Activated T-helper 2 cell treated with anti-CD3 and anti-CD28 coated beads, Interferon-gamma antibody, Interleukin-2, Interleukin-4, amounts not matched to agents 10 μg/mL and 5 μg/mL and 100 μg/mL, durations not matched to agents 14 hours and 24 hours and 36 hours (primary cell): ENCODE measurements around the gene IGSF6. TPM values are rescaled to one million over a fixed set of nuclear protein-coding genes. Genes with fewer than 3 reads are reported as not detected.
"Not testable (repeated sequence)": the region's sequence is repeated elsewhere in the genome, so short reads cannot be mapped to it uniquely, and the experiment has no call there.

Experiments
- DNase-seq: peaks from one replicate; pipeline ENCODE4 v3.0.0; 2021; ENCODE audit warnings: low spot score
- H3K27ac Mint-ChIP-seq: one replicate; pipeline ENCODE4 v1.8.0; 2021; ENCODE audit warnings: mixed read lengths
- H3K27me3 Mint-ChIP-seq: one replicate; pipeline ENCODE4 v1.8.0; 2021; ENCODE audit warnings: low read depth, mixed read lengths
- H3K36me3 Mint-ChIP-seq: one replicate; pipeline ENCODE4 v1.8.0; 2021; ENCODE audit warnings: low read depth, mixed read lengths
- H3K4me1 Mint-ChIP-seq: one replicate; pipeline ENCODE4 v1.8.0; 2021; ENCODE audit warnings: low read depth, mixed read lengths
- H3K4me3 Mint-ChIP-seq: one replicate; pipeline ENCODE4 v1.8.0; 2021; ENCODE audit warnings: low read depth, mild to moderate bottlenecking, moderate library complexity, mixed read lengths
- H3K9me3 Mint-ChIP-seq: one replicate; pipeline ENCODE4 v1.8.0; 2021; ENCODE audit warnings: mixed read lengths
- intact Hi-C: fragments of 100-400 bp; cut with micrococcal nuclease; formaldehyde crosslinking; loops from one replicate; pipeline ENCODE4 v1.15.1; 2023
- total RNA-seq: library from RNA; stranded (reverse); gene quantifications from 2 replicates; pipeline ENCODE4 v1.2.3, GENCODE V29; 2022

Gene IGSF6
- total RNA-seq, 1 donor from 2014 or later, result not detected

DNA sequence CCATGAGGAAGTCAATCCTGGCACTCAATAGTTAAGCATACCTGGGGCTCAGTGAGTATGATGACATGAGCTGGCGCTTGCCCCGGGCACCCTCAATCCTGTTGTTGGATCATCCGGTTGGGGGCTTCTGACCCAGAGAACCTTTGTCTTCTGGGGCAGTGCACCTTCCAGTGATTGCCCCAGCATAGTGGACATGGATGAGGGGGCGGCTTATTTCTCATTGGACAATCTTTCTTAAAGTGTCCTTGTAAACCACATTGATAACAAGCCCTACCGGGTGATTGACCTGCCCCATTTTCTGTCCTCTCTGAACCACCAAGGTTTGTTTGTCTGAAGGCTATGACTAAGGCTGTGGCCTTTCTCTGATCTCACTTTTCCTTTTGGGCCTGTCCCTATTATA lies 18.2 kb downstream of the IGSF6 start:
- intact Hi-C loops, result no loop called here
- DNase-seq, result no peak
- no peaks in the 10 kb centered on the region for H3K27me3 Mint-ChIP-seq
- H3K4me1 Mint-ChIP-seq, result peaks cover 14% of the 10 kb centered on the region
- H3K9me3 Mint-ChIP-seq, result no peaks in the 10 kb centered on the region
- H3K27ac Mint-ChIP-seq, result no peak overlapping the region
- no peak overlapping the region for H3K4me3 Mint-ChIP-seq
- peaks cover 28% of the 10 kb centered on the region for H3K36me3 Mint-ChIP-seq

DNA sequence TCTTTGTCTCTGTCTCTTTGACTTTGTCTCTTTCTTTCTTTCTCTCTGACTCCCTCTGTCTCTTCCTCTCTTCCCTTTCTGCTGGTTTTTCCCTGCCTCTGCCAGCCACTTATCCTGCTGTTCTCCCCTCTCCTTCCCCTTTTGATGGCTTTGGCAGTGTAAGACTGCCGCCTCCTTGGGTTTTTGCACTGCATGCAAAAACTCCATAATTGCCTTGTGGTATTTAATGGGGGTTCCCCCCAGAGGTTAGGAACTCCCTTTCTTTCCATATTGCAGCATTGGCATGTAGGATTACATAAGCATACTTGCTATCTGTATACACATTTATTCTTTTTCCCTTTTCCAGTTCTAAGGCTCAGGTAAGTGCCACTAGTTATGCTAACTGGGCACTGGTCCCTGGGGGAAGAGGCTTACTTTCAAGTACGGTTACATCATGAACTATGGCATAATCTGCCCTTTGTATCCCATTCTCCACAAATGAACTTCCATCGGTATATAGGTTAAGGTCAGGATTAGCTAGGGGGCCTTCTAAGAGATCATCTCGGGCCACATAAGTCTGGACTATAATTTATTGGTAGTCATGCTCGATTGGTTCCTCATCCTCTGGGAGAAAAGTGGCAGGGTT lies 20.3 kb downstream of the IGSF6 start:
- H3K27me3 Mint-ChIP-seq, H3K9me3 Mint-ChIP-seq, H3K27ac Mint-ChIP-seq, DNase-seq, H3K4me1 Mint-ChIP-seq, intact Hi-C loops, H3K4me3 Mint-ChIP-seq: not testable (repeated sequence)
- H3K36me3 Mint-ChIP-seq, result peaks cover 45% of the 10 kb centered on the region

DNA sequence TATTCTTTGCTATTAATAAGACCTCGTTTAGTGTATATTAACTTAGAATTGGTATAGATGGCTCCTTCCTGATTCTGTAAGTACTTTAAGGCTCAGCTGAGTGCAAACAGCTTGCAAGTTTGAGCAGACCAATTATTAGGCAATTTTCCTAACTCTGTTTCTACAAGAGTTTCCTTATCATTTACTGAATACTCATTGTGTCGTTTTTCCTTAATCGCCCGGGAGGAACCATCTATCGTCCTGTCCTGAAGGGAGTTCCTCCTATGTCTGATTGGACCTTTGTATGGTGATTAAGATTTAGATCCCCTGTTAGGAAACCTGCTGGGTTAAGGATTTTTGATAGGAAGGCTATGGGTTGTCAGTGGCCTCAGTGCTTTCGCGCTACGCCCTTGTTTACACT lies 21.0 kb downstream of the IGSF6 start:
- H3K4me1 Mint-ChIP-seq, result peaks cover 13% of the 10 kb centered on the region
- DNase-seq, H3K27ac Mint-ChIP-seq, H3K4me3 Mint-ChIP-seq, H3K9me3 Mint-ChIP-seq, H3K27me3 Mint-ChIP-seq, intact Hi-C loops: not testable (repeated sequence)
- H3K36me3 Mint-ChIP-seq, result peaks cover 52% of the 10 kb centered on the region

DNA sequence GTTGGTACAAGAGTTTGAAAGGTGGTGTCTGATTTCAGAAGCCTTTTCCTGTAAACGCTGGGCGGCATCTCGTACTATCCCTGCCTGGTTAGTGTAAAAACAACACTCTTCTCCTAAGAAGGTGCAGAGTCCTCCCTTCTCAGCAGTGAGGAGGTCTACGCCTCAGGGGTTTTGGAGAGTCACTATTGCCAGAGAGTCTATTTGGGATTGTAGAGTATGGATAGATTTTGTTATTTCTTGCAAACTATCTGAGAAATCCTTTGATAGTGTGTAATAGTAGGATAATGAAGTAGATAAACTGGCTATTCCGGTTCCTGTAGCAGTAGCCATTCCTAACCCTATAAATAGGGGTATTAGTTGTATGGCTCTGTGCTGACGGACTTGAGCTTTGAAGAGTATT lies 21.5 kb downstream of the IGSF6 start:
- H3K27me3 Mint-ChIP-seq, H3K27ac Mint-ChIP-seq, DNase-seq, intact Hi-C loops, H3K9me3 Mint-ChIP-seq, H3K4me3 Mint-ChIP-seq: not testable (repeated sequence)
- peaks cover 53% of the 10 kb centered on the region for H3K36me3 Mint-ChIP-seq
- peaks cover 18% of the 10 kb centered on the region for H3K4me1 Mint-ChIP-seq

DNA sequence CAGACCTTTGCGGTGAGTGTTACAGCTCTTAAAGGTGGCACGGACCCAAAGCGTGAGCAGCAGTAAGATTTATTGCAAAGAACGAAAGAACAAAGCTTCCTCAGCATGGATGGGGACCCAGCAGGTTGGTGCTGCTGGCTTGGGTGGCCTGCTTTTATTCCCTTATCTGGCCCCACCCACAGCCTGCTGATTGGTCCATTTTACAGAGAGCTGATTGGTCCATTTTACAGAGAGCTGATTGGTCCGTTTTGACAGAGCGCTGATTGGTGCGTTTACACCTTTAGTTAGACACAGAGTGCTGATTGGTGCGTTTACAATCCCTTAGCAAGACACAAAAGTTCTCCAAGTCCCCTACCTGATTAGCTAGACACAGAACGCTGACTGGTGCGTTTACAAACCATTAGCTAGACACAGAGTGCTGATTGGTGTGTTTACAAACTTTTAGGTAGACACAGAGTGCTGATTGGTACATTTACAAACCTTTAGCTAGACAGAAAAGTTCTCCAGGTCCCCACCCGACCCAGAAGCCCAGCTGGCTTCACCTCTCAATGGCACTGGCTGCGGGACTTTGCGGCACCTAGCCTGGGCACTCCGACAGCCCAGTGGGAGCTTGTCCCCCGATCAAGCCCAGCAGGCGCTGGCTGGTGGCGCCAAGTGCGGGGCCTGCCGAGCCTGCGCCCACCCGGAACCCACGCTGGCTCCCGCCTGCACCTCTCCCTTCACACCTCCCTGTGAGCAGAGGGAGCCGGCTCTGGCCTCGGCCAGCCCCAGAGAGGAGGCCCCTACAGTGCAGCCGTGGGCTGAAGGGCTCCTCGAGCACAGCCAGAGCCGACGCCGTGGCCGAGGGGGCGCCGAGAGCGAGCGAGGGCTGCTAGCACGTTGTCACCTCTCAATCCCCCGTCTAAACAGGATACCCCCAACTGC lies 22.5 kb downstream of the IGSF6 start:
- H3K9me3 Mint-ChIP-seq, intact Hi-C loops, H3K27ac Mint-ChIP-seq, H3K27me3 Mint-ChIP-seq, H3K4me3 Mint-ChIP-seq, DNase-seq: not testable (repeated sequence)
- H3K4me1 Mint-ChIP-seq, result peaks cover 23% of the 10 kb centered on the region
- H3K36me3 Mint-ChIP-seq, result peaks cover 54% of the 10 kb centered on the region

DNA sequence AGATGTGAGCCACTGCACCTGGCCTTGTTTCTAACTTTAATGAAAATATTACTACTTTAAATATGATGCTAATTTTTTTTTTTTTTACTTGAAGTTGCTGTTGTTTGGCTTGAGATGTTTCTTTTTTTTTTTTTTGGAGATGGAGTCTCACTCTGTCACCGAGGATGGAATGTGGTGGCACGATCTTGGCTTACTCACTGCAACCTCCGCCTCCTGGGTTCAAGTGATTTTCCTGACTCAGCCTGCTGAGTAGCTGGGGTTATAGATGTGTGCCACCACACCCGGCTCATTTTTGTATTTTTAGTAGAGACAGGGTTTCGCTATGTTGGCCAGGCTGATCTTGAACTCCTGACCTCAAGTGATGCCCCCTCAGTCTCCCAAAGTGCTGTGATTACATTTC lies 23.6 kb downstream of the IGSF6 start:
- peaks cover 63% of the 10 kb centered on the region for H3K36me3 Mint-ChIP-seq
- no peak for DNase-seq
- H3K27ac Mint-ChIP-seq, result no peak overlapping the region
- H3K9me3 Mint-ChIP-seq, result no peaks in the 10 kb centered on the region
- peaks cover 26% of the 10 kb centered on the region for H3K4me1 Mint-ChIP-seq
- H3K27me3 Mint-ChIP-seq, result no peaks in the 10 kb centered on the region
- intact Hi-C loops, result no loop called here
- no peak overlapping the region for H3K4me3 Mint-ChIP-seq

DNA sequence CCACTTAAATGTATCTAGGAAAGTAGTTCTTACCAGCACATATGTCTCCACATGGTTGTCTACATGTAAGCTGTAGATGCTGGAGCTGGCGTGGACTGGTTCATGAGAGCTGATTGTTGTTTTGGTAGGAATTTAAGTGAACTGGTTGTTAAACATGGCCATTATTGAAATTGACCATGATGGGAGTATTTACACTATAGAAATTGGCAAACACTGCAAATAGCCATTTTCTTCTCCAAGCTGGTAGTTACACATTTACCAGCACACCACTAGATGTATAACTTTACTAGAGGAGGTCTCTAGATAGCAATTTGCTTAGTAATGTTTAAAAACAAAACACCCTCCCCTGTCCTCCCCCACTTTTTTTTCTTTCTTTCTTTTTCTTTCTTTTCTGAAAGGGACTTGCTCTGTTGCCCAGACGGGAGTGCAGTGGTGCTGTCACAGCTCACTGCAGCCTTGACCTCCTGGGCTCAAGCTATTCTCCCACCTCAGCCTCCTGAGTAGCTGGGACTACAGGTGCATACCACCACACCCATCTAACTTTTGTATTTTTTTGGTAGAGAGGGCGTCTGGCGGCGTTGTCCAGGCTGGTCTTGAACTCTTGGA lies 24.2 kb downstream of the IGSF6 start:
- Mint-ChIP-seq H3K9me3 (no peaks in the 10 kb centered on the region), H3K4me3 (no peak overlapping the region), H3K27ac (peak overlapping the region; percentile 52), H3K27me3 (no peaks in the 10 kb centered on the region), H3K36me3 (peaks cover 68% of the 10 kb centered on the region), H3K4me1 (peaks cover 29% of the 10 kb centered on the region)
- intact Hi-C loops, result no loop called here
- DNase-seq, result no peak

DNA sequence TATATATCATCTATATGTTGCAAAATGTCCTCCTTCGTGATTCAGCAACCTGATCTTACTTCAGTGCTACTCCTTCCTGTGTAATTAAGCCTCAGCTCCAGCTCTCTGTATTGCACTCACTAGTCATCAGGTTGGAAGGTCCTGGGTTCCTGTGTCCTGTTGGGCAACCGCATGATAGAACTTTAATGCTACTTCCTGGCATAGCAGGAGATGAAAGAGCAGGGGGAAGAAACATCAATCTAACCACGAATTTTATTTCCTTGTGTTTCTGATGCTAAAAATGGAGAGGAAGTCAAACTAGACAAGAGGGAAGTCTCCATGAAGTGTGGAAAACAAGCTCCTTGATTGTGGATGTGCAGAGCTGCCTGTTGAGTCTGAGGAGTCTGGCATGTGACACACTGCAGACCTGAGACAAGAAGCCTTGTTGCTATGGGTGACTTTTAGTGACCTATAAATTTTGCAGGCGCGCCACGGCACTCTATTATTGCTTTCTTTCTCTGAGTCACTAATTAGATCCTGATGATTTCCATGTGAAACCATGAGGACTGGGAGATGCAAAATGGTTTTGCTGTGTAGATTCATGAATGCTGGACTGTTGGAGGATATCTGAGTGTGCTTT lies 25.6 kb downstream of the IGSF6 start:
- no peaks in the 10 kb centered on the region for H3K9me3 Mint-ChIP-seq
- DNase-seq, result no peak
- H3K4me1 Mint-ChIP-seq, result peaks cover 37% of the 10 kb centered on the region
- peak overlapping the region; percentile 70 for H3K27ac Mint-ChIP-seq
- peaks cover 68% of the 10 kb centered on the region for H3K36me3 Mint-ChIP-seq
- intact Hi-C loops, result no loop called here
- H3K4me3 Mint-ChIP-seq, result peak overlapping the region; percentile 24
- no peaks in the 10 kb centered on the region for H3K27me3 Mint-ChIP-seq

DNA sequence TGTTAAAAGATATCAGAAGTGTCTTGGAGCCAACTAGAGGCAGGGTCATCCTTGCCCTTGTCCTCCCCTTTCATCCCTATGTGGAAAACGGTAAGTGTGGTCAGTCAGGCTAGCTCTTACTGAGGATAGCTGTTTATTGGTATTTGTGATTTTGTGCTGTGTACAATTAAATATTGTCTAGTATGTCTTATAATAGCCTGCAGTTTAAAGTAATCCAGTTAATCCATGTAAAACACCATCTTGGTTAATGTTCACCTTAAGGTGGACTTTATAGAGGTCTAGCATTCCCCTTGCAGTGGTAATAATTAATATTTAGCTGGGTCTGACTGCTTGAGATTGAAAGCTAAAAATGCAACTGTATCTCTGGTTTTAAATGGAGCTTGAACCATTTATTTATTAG lies 27.4 kb downstream of the IGSF6 start:
- Mint-ChIP-seq H3K4me1 (peaks cover 47% of the 10 kb centered on the region), H3K9me3 (no peaks in the 10 kb centered on the region), H3K36me3 (peaks cover 73% of the 10 kb centered on the region), H3K27ac (no peak overlapping the region), H3K4me3 (no peak overlapping the region), H3K27me3 (no peaks in the 10 kb centered on the region)
- intact Hi-C loops, result no loop called here
- no peak for DNase-seq

DNA sequence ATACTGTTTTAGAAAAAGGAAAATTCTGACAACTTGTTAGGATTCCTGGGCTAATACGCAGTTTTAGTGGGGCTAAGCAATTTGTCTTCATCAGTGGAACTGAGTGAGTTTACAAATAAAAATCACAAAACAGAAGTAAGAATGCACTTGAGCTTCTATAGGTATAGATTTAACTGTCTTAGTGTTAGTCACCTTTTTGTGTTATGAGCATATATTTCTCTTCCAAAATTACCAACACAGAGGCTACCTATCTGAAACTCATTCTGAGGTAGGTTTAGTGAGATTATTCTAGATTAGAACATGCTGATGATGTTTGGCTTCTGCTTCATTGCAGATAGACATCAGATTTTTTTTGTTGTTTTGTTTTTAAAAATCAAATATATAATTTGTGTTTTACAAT lies 29.9 kb downstream of the IGSF6 start:
- Mint-ChIP-seq H3K36me3 (peaks cover 73% of the 10 kb centered on the region), H3K27ac (no peak overlapping the region), H3K27me3 (no peaks in the 10 kb centered on the region), H3K4me3 (no peak overlapping the region), H3K4me1 (peaks cover 56% of the 10 kb centered on the region), H3K9me3 (no peaks in the 10 kb centered on the region)
- intact Hi-C loops, result loop anchor here (2.0 kb wide), 1 partner anchor 22 kb away; no protein-coding TSS in a partner anchor
- no peak for DNase-seq

DNA sequence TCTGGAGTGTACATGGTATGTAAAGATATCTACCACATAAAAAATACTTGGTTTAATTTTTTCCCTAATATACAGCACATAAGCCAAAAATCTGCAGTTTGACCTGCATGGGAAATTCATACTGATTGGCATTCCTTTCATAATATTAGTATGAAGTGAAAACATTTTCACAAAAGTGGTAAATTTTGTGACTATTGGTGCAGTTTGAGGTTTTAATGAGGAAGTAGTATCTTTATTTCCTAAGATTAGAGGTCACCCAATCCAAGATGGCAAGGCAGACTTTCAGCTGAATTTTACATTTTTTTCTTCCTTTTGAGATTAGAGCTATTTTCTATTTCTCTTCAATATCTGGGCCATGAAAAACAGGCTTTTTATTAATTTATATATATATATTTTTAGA lies 31.8 kb downstream of the IGSF6 start:
- no peak for DNase-seq
- Mint-ChIP-seq H3K4me3 (no peak overlapping the region), H3K27me3 (no peaks in the 10 kb centered on the region), H3K4me1 (peaks cover 55% of the 10 kb centered on the region), H3K27ac (no peak overlapping the region), H3K9me3 (no peaks in the 10 kb centered on the region), H3K36me3 (peaks cover 69% of the 10 kb centered on the region)
- intact Hi-C loops, result no loop called here

DNA sequence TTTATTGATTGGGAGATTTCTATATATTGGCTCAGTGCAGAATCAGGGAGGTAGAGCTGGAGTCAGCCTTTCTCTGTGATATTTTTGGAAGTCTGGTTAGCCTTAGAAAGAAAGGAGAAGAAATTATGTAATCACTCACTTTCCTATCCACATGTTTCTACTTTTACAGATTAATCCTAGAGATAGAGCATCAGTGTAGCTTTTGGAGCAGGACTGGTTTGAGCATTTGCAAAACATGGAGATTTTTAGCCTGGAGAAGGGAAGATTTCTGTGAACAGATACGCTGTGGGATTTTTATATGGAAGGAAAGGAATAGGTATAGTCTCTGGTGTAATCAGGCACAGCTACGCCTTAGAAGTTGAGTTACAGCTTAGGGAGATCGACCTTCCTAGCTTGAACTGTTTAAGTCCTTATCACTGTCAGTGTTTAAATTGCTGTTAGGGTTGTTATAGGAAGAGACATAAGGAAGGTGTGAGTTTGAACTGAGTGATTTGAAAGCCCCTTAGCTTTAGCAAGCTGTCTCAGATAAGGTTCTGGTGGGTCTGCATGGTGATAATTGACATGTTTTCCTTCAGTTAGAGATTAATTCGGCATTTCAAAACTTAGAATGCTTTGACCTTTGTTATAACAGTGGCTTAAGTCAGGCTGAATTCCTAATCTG lies 32.5 kb downstream of the IGSF6 start:
- no peak for DNase-seq
- Mint-ChIP-seq H3K27me3 (no peaks in the 10 kb centered on the region), H3K4me1 (peaks cover 52% of the 10 kb centered on the region), H3K27ac (peak overlapping the region; percentile 1), H3K9me3 (no peaks in the 10 kb centered on the region), H3K4me3 (no peak overlapping the region), H3K36me3 (peaks cover 66% of the 10 kb centered on the region)
- intact Hi-C loops, result no loop called here
